ENCODE data around the gene RXRA. TPM values are rescaled to one million over a fixed set of nuclear protein-coding genes. Genes with fewer than 3 reads are reported as not detected.

Gene RXRA
- total and polyA plus RNA-seq, 2 of the 13 experiments (the other 11 are each of a cell fraction or from before 2014, with no cell fraction given), result 18.9 to 29.2 TPM

GRCh38 chr9:134369416-134370212, 43.4 kb downstream of the RXRA start (continued):
- no peak for TF ChIP-seq ZNF616 (CRISPR knock-in tag; IDR thresholded peaks at IDR 0.05; ENCODE audit: low read depth)
- no peak for TF ChIP-seq PLRG1 (conservative IDR thresholded peaks at IDR 0.05)
- TF ChIP-seq, protein P1, sequence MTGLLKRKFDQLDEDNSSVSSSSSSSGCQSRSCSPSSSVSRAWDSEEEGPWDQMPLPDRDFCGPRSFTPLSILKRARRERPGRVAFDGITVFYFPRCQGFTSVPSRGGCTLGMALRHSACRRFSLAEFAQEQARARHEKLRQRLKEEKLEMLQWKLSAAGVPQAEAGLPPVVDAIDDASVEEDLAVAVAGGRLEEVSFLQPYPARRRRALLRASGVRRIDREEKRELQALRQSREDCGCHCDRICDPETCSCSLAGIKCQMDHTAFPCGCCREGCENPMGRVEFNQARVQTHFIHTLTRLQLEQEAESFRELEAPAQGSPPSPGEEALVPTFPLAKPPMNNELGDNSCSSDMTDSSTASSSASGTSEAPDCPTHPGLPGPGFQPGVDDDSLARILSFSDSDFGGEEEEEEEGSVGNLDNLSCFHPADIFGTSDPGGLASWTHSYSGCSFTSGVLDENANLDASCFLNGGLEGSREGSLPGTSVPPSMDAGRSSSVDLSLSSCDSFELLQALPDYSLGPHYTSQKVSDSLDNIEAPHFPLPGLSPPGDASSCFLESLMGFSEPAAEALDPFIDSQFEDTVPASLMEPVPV (CRISPR knock-in tag; IDR thresholded peaks at IDR 0.05), result no peak
- no peak for TF ChIP-seq PCBP1 (IDR thresholded peaks at IDR 0.05; ENCODE audit: borderline replicate concordance, low read depth, low read length)
- 0 out of 4 replicates have a peak, but pooled peaks of 1 of the 2 experiments have one; percentile 26 for TF ChIP-seq KLF16 (CRISPR knock-in tag; IDR thresholded peaks at IDR 0.05)
- TF ChIP-seq ADNP (CRISPR knock-in tag; IDR thresholded peaks at IDR 0.05), result no peak
- TF ChIP-seq ZHX1 (CRISPR knock-in tag; IDR thresholded peaks at IDR 0.05; ENCODE audit: low read depth), result no peak
- no peak for TF ChIP-seq PRDM4 (CRISPR knock-in tag; IDR thresholded peaks at IDR 0.05; ENCODE audit: borderline replicate concordance)
- no peak for TF ChIP-seq GTF3A (CRISPR knock-in tag; conservative IDR thresholded peaks at IDR 0.05)
- peak; percentile 46; the same call in 1 of the 2 replicates for TF ChIP-seq ZNF607 (CRISPR knock-in tag; IDR thresholded peaks at IDR 0.05; ENCODE audit: borderline replicate concordance)
- no peak for TF ChIP-seq YEATS2 (CRISPR knock-in tag; IDR thresholded peaks at IDR 0.05; ENCODE audit: borderline replicate concordance)
- TF ChIP-seq BHLHE40 (IDR thresholded peaks at IDR 0.05; ENCODE audit: low read length), result peak; percentile 90
- no peak for TF ChIP-seq GFI1 (CRISPR knock-in tag; IDR thresholded peaks at IDR 0.05; ENCODE audit: borderline replicate concordance)
- TF ChIP-seq ZNF382 (CRISPR knock-in tag; IDR thresholded peaks at IDR 0.05; ENCODE audit: borderline replicate concordance), result no peak
- TF ChIP-seq ZNF678 (CRISPR knock-in tag; IDR thresholded peaks at IDR 0.05), result no peak
- TF ChIP-seq ISX (CRISPR knock-in tag; conservative IDR thresholded peaks at IDR 0.05), result no peak
- no peak for TF ChIP-seq POLR2A (IDR thresholded peaks at IDR 0.05; ENCODE audit: insufficient read depth in 1 of 2, low read depth in 2 of 2, low read length in 2 of 2)
- TF ChIP-seq SIN3B (IDR thresholded peaks at IDR 0.05; ENCODE audit: low read length), result no peak
- TF ChIP-seq ZNF629 (CRISPR knock-in tag; conservative IDR thresholded peaks at IDR 0.05), result peak; percentile 76
- TF ChIP-seq HES4 (CRISPR knock-in tag; IDR thresholded peaks at IDR 0.05; ENCODE audit: borderline replicate concordance), result no peak
- no peak for TF ChIP-seq HNRNPUL1 (IDR thresholded peaks at IDR 0.05; ENCODE audit: low read depth, low read length)
- TF ChIP-seq NR2F1 (CRISPR knock-in tag; IDR thresholded peaks at IDR 0.05), result no peak
- no peak for TF ChIP-seq ZNF766 (CRISPR knock-in tag; IDR thresholded peaks at IDR 0.05; ENCODE audit: borderline replicate concordance)
- TF ChIP-seq ETV6 (CRISPR knock-in tag; conservative IDR thresholded peaks at IDR 0.05), result no peak
- no peak for TF ChIP-seq POLR2AphosphoS2 (IDR thresholded peaks at IDR 0.05; ENCODE audit: low read depth, low read length)
